GM18909 (cell line): ENCODE measurements around the gene PCDHGB4.
"Not testable (repeated sequence)": the region's sequence is repeated elsewhere in the genome, so short reads cannot be mapped to it uniquely, and the experiment has no call there.

Experiments
- ATAC-seq: cut with Tn5 transposase; IDR thresholded peaks from one replicate; pipeline ENCODE4 v1.9.1; 2021; ENCODE audit warnings: mild to moderate bottlenecking; ENCODE audit not compliant: unreplicated experiment, poor library complexity

The PCDHGB4 gene

GRCh38 chr5:141387557-141388311 lies at the start of gene PCDHGB4:
TSS of gene PCDHGB4 (plus strand) at chr5:141387698. CDS start at chr5:141387885, 187 bp downstream.
- not testable (repeated sequence) for ATAC-seq

GRCh38 chr5:141338538-141339306 lies 48.8 kb upstream of the PCDHGB4 start, which contains the start of gene PCDHGA2:
TSS of gene PCDHGA2 (plus strand) at chr5:141338760.
- ATAC-seq, result no peak

GRCh38 chr5:141340781-141341354 lies 46.6 kb upstream of the PCDHGB4 start:
- ATAC-seq, result not testable (repeated sequence)

- no peak for ATAC-seq
Observed at GRCh38 chr5:141342773-141343172, 44.7 kb upstream of the PCDHGB4 start.

GRCh38 chr5:141343242-141343952 lies 44.1 kb upstream of the PCDHGB4 start, which contains the start of gene PCDHGA3:
TSS of gene PCDHGA3 (plus strand) at chr5:141343829. CDS start at chr5:141344034, 205 bp downstream.
- ATAC-seq, result no peak

GRCh38 chr5:141343953-141344463 lies 43.5 kb upstream of the PCDHGB4 start:
- no peak for ATAC-seq

- no peak for ATAC-seq
Observed at GRCh38 chr5:141345327-141345726, 42.2 kb upstream of the PCDHGB4 start.

GRCh38 chr5:141346017-141346416 lies 41.5 kb upstream of the PCDHGB4 start:
- not testable (repeated sequence) for ATAC-seq

- peak; percentile 54 for ATAC-seq
Observed at GRCh38 chr5:141349917-141350619, 37.4 kb upstream of the PCDHGB4 start, which contains the start of gene PCDHGB1. TSS of gene PCDHGB1 (plus strand) at chr5:141350099. CDS start at chr5:141350261, 162 bp downstream.

- no peak for ATAC-seq
Observed at GRCh38 chr5:141351591-141351990, 35.9 kb upstream of the PCDHGB4 start.

- no peak for ATAC-seq
Observed at GRCh38 chr5:141354900-141355469, 32.5 kb upstream of the PCDHGB4 start, which contains the start of gene PCDHGA4. TSS of gene PCDHGA4 (plus strand) at chr5:141355021. CDS start at chr5:141355108, 87 bp downstream.

- ATAC-seq, result no peak
Observed at GRCh38 chr5:141355641-141356040, 31.9 kb upstream of the PCDHGB4 start.

- no peak for ATAC-seq
Observed at GRCh38 chr5:141356133-141356532, 31.4 kb upstream of the PCDHGB4 start.

- ATAC-seq, result no peak
Observed at GRCh38 chr5:141356950-141357349, 30.5 kb upstream of the PCDHGB4 start.

GRCh38 chr5:141359790-141360426 lies 27.6 kb upstream of the PCDHGB4 start, which contains the start of gene PCDHGB2:
TSS of gene PCDHGB2 (plus strand) at chr5:141359994. CDS start at chr5:141360136, 142 bp downstream.
- ATAC-seq, result peak; percentile 72

GRCh38 chr5:141360685-141361084 lies 26.8 kb upstream of the PCDHGB4 start:
- ATAC-seq, result no peak

GRCh38 chr5:141362719-141363118 lies 24.8 kb upstream of the PCDHGB4 start:
- no peak for ATAC-seq

GRCh38 chr5:141363952-141364660 lies 23.4 kb upstream of the PCDHGB4 start, which contains the start of gene PCDHGA5:
TSS of gene PCDHGA5 (plus strand) at chr5:141364162. CDS start at chr5:141364331, 169 bp downstream.
- no peak for ATAC-seq
